PC-3 (cell line): Measurements from ENCODE around the gene ATOX1. TPM values are rescaled to one million over a fixed set of nuclear protein-coding genes. Genes with fewer than 3 reads are reported as not detected.

Source experiments
- ATAC-seq: fragments of 200-7000 bp; cut with Tn5 transposase; 2 replicates; pipeline ENCODE4 v1.9.1; 2020; ENCODE audit warnings: mild to moderate bottlenecking, moderate library complexity
- BruUV-seq: library from RNA; stranded (reverse); fragments of 400-500 nt; replicated peaks from 2 replicates; lab custom pipeline; 2021; lab: Mats Ljungman, UMichigan
- CTCF ChIA-PET: fragments of 300-600 bp; sonication (Branson Sonifier 250); formaldehyde crosslinking; loops from one replicate; lab custom pipeline; 2022; ENCODE audit warnings: antibody characterized with exemption; lab: Charles Lee
- POLR2A ChIA-PET: fragments of 300-600 bp; sonication (Branson Sonifier 250); formaldehyde crosslinking; loops from one replicate; lab custom pipeline; 2022; ENCODE audit warnings: antibody characterized with exemption; ENCODE audit not compliant: unreplicated experiment; lab: Charles Lee
- DNase-seq: peaks from one replicate; pipeline ENCODE4 v3.0.0-alpha.2; 2015
- H2AFZ ChIP-seq: fragments of 300-600 bp; sonication (generic); 2 replicates; pipeline ENCODE4 v1.6.0; 2016; ENCODE audit warnings: antibody characterized with exemption, low read length
- H3F3A ChIP-seq: fragments of 300-600 bp; sonication (generic); one replicate; pipeline ENCODE4 v1.6.0; 2017; ENCODE audit warnings: antibody characterized with exemption, low read length, control low read depth, mild to moderate bottlenecking; ENCODE audit not compliant: unreplicated experiment
- H3K27ac ChIP-seq: fragments of 300-600 bp; sonication (generic); 2 replicates; pipeline ENCODE4 v1.5.1; 2016; ENCODE audit warnings: mild to moderate bottlenecking, low read length
- H3K27me3 ChIP-seq: fragments of 300-600 bp; sonication (generic); 2 replicates; pipeline ENCODE4 v1.6.1; 2016; ENCODE audit warnings: low read length, mixed read lengths
- H3K36me3 ChIP-seq: fragments of 300-600 bp; sonication (generic); 2 replicates; pipeline ENCODE4 v1.6.1; 2016; ENCODE audit warnings: low read depth, mixed run types, low read length, mixed read lengths
- H3K4me1 ChIP-seq: fragments of 300-600 bp; sonication (generic); 2 replicates; pipeline ENCODE4 v1.5.1; 2016; ENCODE audit warnings: low read length; ENCODE audit not compliant: insufficient read depth
- H3K4me2 ChIP-seq: fragments of 300-600 bp; sonication (generic); 2 replicates; pipeline ENCODE4 v1.6.0; 2016; ENCODE audit warnings: low read length
- H3K4me3 ChIP-seq: fragments of 300-600 bp; sonication (generic); 2 replicates; pipeline ENCODE4 v1.5.1; 2016; ENCODE audit warnings: mild to moderate bottlenecking, low read length, mixed read lengths
- H3K79me2 ChIP-seq: fragments of 300-600 bp; sonication (generic); 2 replicates; pipeline ENCODE4 v1.6.1; 2017; ENCODE audit warnings: low read length, mixed read lengths
- H3K9ac ChIP-seq: fragments of 300-600 bp; sonication (generic); 2 replicates; pipeline ENCODE4 v1.6.0; 2016; ENCODE audit warnings: mild to moderate bottlenecking, low read length
- H3K9me2 ChIP-seq: fragments of 300-600 bp; sonication (generic); replicated peaks from 2 replicates; pipeline ENCODE4 v1.6.1; 2016; ENCODE audit warnings: mixed run types, low read length, mixed read lengths
- H3K9me3 ChIP-seq: fragments of 300-600 bp; sonication (generic); 2 replicates; pipeline ENCODE4 v1.6.1; 2016; ENCODE audit warnings: low read length, mixed read lengths
- H4K20me1 ChIP-seq: fragments of 300-600 bp; sonication (generic); 2 replicates; pipeline ENCODE4 v1.6.1; 2016; ENCODE audit warnings: low read length, mixed read lengths
- CTCF ChIP-seq: fragments of 300-600 bp; sonication (generic); conservative IDR thresholded peaks from 2 replicates; pipeline ENCODE4 v1.5.1; 2017; ENCODE audit warnings: antibody characterized with exemption, low read depth, mild to moderate bottlenecking, low read length
- EZH2 ChIP-seq: fragments of 300-600 bp; sonication (generic); IDR thresholded peaks from one replicate; pipeline ENCODE4 v1.6.1; 2017; ENCODE audit warnings: antibody characterized with exemption, mild to moderate bottlenecking, low read length; ENCODE audit not compliant: unreplicated experiment
- EZH2phosphoT487 ChIP-seq: fragments of 300-600 bp; sonication (generic); IDR thresholded peaks from 2 replicates; pipeline ENCODE4 v1.6.1; 2018; ENCODE audit warnings: mild to moderate bottlenecking, antibody characterized with exemption, low read length, borderline replicate concordance
- intact Hi-C: fragments of 100-400 bp; cut with micrococcal nuclease; formaldehyde crosslinking; loops from 2 replicates; pipeline ENCODE4 v1.9.0; 2023
- total RNA-seq: library from RNA; depleted of rRNA; stranded (reverse); fragments of >200 nt; gene quantifications from 2 replicates; pipeline ENCODE4 v1.2.3, GENCODE V29; 2014; rRNA removed

ATOX1 gene
- total RNA-seq, 1 experiment from 2014 or later = 122 TPM

GRCh38 chr5:151695464-151695863 is 63.0 kb downstream of the ATOX1 start:
- H3K9ac ChIP-seq = no peak overlapping the region
- BruUV-seq = no TSS peak
- no peaks in the 10 kb centered on the region for H3K9me2 ChIP-seq
- ChIA-PET POLR2A (no interaction called here), CTCF (no interaction called here)
- no peaks in the 10 kb centered on the region for H3F3A ChIP-seq
- TF ChIP-seq CTCF (no peak), EZH2phosphoT487 (no peak), EZH2 (no peak)
- no peaks in the 10 kb centered on the region for H3K27me3 ChIP-seq
- H3K27ac ChIP-seq = no peak overlapping the region
- ATAC-seq (no peak), DNase-seq (no peak)
- intact Hi-C loops = no loop called here
- no peaks in the 10 kb centered on the region for H3K36me3 ChIP-seq
- H3K9me3 ChIP-seq = no peaks in the 10 kb centered on the region
- no peak overlapping the region for H3K4me2 ChIP-seq
- peaks cover 25% of the 10 kb centered on the region for H3K4me1 ChIP-seq
- H4K20me1 ChIP-seq = no peaks in the 10 kb centered on the region
- no peak overlapping the region for H3K4me3 ChIP-seq
- no peak overlapping the region for H2AFZ ChIP-seq
- no peaks in the 10 kb centered on the region for H3K79me2 ChIP-seq

GRCh38 chr5:151694035-151694485 is 64.4 kb downstream of the ATOX1 start:
- no TSS peak for BruUV-seq
- intact Hi-C loops = no loop called here
- POLR2A ChIA-PET = interaction anchor here (0.6 kb wide), 1 partner anchor 942 kb away, joined by 9 read pairs; no protein-coding TSS in a partner anchor
- Histone ChIP-seq H4K20me1 (no peaks in the 10 kb centered on the region), H2AFZ (no peak overlapping the region), H3K4me2 (no peak overlapping the region), H3F3A (no peaks in the 10 kb centered on the region), H3K4me1 (peaks cover 18% of the 10 kb centered on the region), H3K27me3 (no peaks in the 10 kb centered on the region), H3K9me3 (no peaks in the 10 kb centered on the region), H3K4me3 (no peak overlapping the region), H3K9ac (no peak overlapping the region), H3K9me2 (no peaks in the 10 kb centered on the region), H3K79me2 (no peaks in the 10 kb centered on the region), H3K36me3 (no peaks in the 10 kb centered on the region), H3K27ac (no peak overlapping the region)
- DNase-seq (peak; percentile 45), ATAC-seq (peak; percentile 26; the same call in 1 of the 2 replicates)
- CTCF ChIA-PET = no interaction called here
- TF ChIP-seq EZH2phosphoT487 (no peak), CTCF (no peak), EZH2 (no peak)

Other genes with a start within 250 kb of the ATOX1 start
- not detected in 2 replicates for gene FAT2, start 167.3 kb downstream of the ATOX1 start, total RNA-seq
- 0.86 and 2.7 TPM in 2 replicates for gene SPARC, start 71.7 kb downstream of the ATOX1 start, total RNA-seq
- gene G3BP1, start 13.3 kb upstream of the ATOX1 start, total RNA-seq = 133 and 157 TPM in 2 replicates
- not detected in 2 replicates for gene GLRA1, start 166.2 kb upstream of the ATOX1 start, total RNA-seq